Esophagus (tissue), 2 donors: Measurements from ENCODE around the gene HPS1. TPM values are rescaled to one million over a fixed set of nuclear protein-coding genes. Genes with fewer than 3 reads are reported as not detected.

Experiments
- H3K27ac ChIP-seq, 2 donors: one replicate each; pipeline ENCODE4 v1.5.1; 2013; ENCODE audit warnings: low read depth in 2 of 2, mild to moderate bottlenecking in 2 of 2, inconsistent platforms in 1 of 2, low read length in 1 of 2, moderate library complexity in 1 of 2
- H3K27me3 ChIP-seq, 2 donors: one replicate each; pipeline ENCODE4 v1.6.1; 2013; ENCODE audit warnings: low read length in 2 of 2, control low read depth in 1 of 2, mild to moderate bottlenecking in 1 of 2; ENCODE audit not compliant: insufficient read depth in 2 of 2, control insufficient read depth in 1 of 2
- H3K36me3 ChIP-seq, 2 donors: one replicate each; pipeline ENCODE4 v1.6.1; 2013; ENCODE audit warnings: low read length in 1 of 2; ENCODE audit not compliant: control insufficient read depth in 2 of 2, insufficient read depth in 2 of 2
- H3K4me1 ChIP-seq, 2 donors: one replicate each; pipeline ENCODE4 v1.6.1; 2013; ENCODE audit warnings: low read length in 1 of 2; ENCODE audit not compliant: control insufficient read depth in 2 of 2, insufficient read depth in 2 of 2
- H3K4me3 ChIP-seq, 2 donors: one replicate each; pipeline ENCODE4 v1.5.1; 2013; ENCODE audit warnings: low read length in 2 of 2, mild to moderate bottlenecking in 2 of 2, low read depth in 1 of 2, moderate library complexity in 1 of 2
- H3K9me3 ChIP-seq, 2 donors: one replicate each; pipeline ENCODE4 v1.6.1; 2013; ENCODE audit warnings: mild to moderate bottlenecking in 2 of 2, low read depth in 1 of 2, low read length in 1 of 2, moderate library complexity in 1 of 2; ENCODE audit not compliant: control insufficient read depth in 2 of 2, insufficient read depth in 1 of 2
- WGBS, 2 donors: extraction: QIAGEN DNeasy Blood & Tissue Kit; methylation state at CpG; one replicate each; pipeline ENCODE4 v1.1.7; 2013; 5-methylcytosine and 5-hydroxymethylcytosine counted together
- polyA plus RNA-seq, 2 donors: library from polyadenylated mRNA; stranded (reverse); fragments of 200-250 nt; gene quantifications; one replicate each; pipeline ENCODE4 v1.2.3, GENCODE V29; 2013
- donor health status: healthy with polysubstance abuse.
- donor health status: Bipolar disorder and iron deficiency.

HPS1 gene
- polyA plus RNA-seq, 2 donors: 20.4 to 24.6 TPM

- Histone ChIP-seq H3K36me3 (no peaks in the 10 kb centered on the region), H3K4me3 (no peak overlapping the region), H3K27me3 (no peaks in the 10 kb centered on the region), H3K4me1 (peaks cover 0 to 2% of the 10 kb centered on the region in 2 donors), H3K27ac (no peak overlapping the region), H3K9me3 (no peaks in the 10 kb centered on the region)
- WGBS, 2 donors: 93 to 94% methylated on average over 9 of the region's 9 CpGs
Measured at GRCh38 chr10:98397089-98397600, 49.6 kb downstream of the HPS1 start.

DNA sequence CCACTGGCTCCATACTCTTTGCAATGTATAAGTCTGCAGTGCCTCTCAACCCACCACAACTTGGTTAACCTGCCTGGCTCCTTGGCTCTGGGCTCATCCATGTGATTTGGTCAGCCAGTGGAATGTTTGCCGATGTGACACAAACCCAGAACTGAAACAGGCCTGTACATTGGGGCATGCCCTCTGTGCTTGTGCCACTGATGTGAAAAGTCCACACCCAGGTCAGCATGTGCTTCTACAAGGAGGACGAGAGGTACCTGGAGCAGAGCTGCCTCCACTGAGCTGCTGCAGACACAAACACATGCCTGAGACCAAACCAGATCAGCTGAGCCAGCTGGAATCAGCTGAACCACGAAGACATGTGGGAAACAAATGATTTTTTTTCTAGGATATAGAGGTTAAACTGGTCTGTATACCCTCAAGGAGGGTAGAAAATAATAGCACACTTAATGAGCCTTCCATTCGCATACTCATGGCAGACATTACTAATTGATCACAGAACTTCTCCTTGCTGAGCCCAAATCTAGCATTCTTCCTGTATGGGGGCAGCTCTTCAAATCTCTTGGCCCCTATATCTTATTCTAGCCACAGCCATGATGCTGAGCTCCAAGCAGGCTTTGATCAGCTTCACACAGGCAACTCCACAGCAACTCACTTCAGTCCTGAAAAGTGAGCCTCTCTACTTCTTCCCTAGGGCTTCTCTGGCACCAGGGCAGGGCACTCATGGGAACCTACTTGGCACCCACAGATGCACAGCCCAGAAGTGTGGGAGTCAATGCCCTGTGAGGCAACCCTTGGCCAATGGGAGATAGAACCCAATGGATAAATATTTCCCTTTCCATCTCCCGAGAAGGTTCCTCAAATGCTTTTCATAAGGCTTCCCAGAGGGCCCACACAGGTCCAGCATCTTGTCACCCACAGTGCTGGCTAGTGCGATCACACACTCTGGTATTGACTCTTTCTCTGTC is 50.4 kb downstream of the HPS1 start:
- H3K36me3 ChIP-seq: no peaks in the 10 kb centered on the region
- WGBS, 2 donors: 92% methylated on average over 6 of the region's 6 CpGs

GRCh38 chr10:98394851-98395440 is 51.8 kb downstream of the HPS1 start:
- Histone ChIP-seq H3K9me3 (no peaks in the 10 kb centered on the region), H3K27ac (no peak overlapping the region), H3K36me3 (no peaks in the 10 kb centered on the region), H3K4me3 (no peak overlapping the region), H3K27me3 (no peaks in the 10 kb centered on the region), H3K4me1 (peaks cover 0 to 4% of the 10 kb centered on the region in 2 donors)
- 68 to 80% methylated on average over 8 of the region's 8 CpGs for WGBS, 2 donors

More for the DNA sequence above, 50.4 kb downstream of the HPS1 start:
- Histone ChIP-seq H3K27me3 (no peaks in the 10 kb centered on the region), H3K27ac (no peak overlapping the region), H3K4me1 (peaks cover 0 to 4% of the 10 kb centered on the region in 2 donors), H3K9me3 (no peaks in the 10 kb centered on the region), H3K4me3 (no peak overlapping the region)

GRCh38 chr10:98391578-98391991 is 55.1 kb downstream of the HPS1 start:
- H3K4me1 ChIP-seq: peaks cover 0 to 4% of the 10 kb centered on the region in 2 donors
- no peaks in the 10 kb centered on the region for H3K9me3 ChIP-seq
- H3K27ac ChIP-seq: no peak overlapping the region
- WGBS, 2 donors: 37 to 52% methylated on average over 8 of the region's 8 CpGs
- no peak overlapping the region for H3K4me3 ChIP-seq
- no peaks in the 10 kb centered on the region for H3K36me3 ChIP-seq
- H3K27me3 ChIP-seq: no peaks in the 10 kb centered on the region

GRCh38 chr10:98391065-98391464 is 55.7 kb downstream of the HPS1 start:
- H3K27me3 ChIP-seq: no peaks in the 10 kb centered on the region
- H3K36me3 ChIP-seq: no peaks in the 10 kb centered on the region
- H3K27ac ChIP-seq: no peak overlapping the region
- no peak overlapping the region for H3K4me3 ChIP-seq
- 78 to 81% methylated on average over 7 of the region's 7 CpGs for WGBS, 2 donors
- peaks cover 0 to 4% of the 10 kb centered on the region in 2 donors for H3K4me1 ChIP-seq
- H3K9me3 ChIP-seq: no peaks in the 10 kb centered on the region

DNA sequence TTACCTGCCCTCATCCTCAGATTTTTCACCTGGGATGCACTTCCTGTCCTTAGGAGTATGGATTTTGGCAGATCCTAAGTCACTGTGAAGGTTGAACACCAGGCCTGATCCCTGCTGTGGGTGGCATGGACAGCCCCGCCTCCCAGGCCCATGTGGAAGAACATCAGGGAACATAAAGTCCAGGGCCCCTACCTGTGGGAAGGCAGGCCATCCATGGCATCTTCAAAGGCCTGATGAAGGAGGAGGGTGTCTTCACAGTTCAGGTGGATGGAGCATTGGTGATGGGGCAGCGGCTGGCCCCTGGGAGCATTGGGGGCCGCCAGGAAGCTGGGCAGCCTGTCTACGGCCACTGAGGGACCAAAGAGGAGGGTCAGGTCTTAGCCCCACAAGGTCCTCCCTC is 56.3 kb downstream of the HPS1 start:
- Histone ChIP-seq H3K27ac (no peak overlapping the region), H3K27me3 (no peaks in the 10 kb centered on the region), H3K36me3 (no peaks in the 10 kb centered on the region), H3K4me1 (peaks cover 0 to 4% of the 10 kb centered on the region in 2 donors), H3K4me3 (no peak overlapping the region), H3K9me3 (no peaks in the 10 kb centered on the region)
- 85 to 96% methylated on average over 4 of the region's 4 CpGs for WGBS, 2 donors

DNA sequence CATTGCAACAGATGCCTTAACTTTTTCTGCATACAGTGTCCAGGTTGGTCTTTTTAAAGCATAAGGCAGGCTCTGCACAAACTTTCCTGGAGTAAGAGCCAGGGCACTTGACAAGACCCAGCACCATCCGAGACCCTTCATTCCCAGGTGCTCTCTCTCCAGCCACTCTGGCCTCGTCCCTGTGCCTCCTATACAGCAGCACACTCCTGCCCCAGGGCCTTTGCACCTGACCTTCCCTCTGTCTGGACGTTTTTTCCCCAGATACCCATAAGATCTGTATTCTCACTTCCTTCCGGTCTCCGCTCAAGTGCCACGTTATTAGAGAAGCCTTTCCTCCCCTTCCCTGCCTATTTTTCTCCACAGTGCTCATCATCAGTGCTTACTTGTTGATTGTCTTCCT is 57.3 kb downstream of the HPS1 start:
- no peaks in the 10 kb centered on the region for H3K9me3 ChIP-seq
- H3K27me3 ChIP-seq: no peaks in the 10 kb centered on the region
- H3K4me1 ChIP-seq: peaks cover 0 to 4% of the 10 kb centered on the region in 2 donors
- 85 to 87% methylated on average over 6 of the region's 6 CpGs for WGBS, 2 donors
- H3K36me3 ChIP-seq: peaks cover 0 to 6% of the 10 kb centered on the region in 2 donors
- no peak overlapping the region for H3K4me3 ChIP-seq
- no peak overlapping the region for H3K27ac ChIP-seq

DNA sequence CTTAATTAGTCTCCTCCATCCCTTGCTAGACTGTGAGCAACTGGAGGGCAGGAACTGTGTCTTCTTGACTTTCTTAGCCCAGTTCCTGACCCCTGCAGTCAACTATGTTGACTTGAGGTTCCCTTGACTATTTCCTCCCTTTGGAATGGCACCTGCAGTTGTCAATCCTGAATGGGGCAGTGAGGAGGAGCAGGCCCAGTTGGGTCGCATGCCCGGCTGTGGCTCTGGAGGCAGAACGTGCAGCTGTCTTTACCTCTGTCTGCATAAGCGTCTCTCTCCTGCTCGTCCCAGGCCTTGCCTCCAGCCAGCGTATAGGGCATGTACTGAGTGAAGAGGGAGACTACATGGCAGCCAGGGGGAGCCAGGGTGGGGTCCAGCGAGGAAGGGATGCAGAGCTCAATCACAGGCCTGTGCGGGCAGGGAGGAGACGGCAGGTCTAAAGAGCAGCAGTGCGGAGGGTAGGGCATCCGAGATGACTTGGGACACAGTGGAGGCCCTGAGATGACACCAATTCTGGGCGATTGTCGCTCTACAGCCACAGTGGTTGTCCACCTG is 58.6 kb downstream of the HPS1 start:
- H3K4me1 ChIP-seq: peaks cover 0 to 4% of the 10 kb centered on the region in 2 donors
- H3K36me3 ChIP-seq: peaks cover 0 to 6% of the 10 kb centered on the region in 2 donors
- H3K9me3 ChIP-seq: no peaks in the 10 kb centered on the region
- H3K27me3 ChIP-seq: no peaks in the 10 kb centered on the region
- no peak overlapping the region for H3K27ac ChIP-seq
- no peak overlapping the region for H3K4me3 ChIP-seq
- WGBS, 2 donors: 93 to 94% methylated on average over 13 of the region's 13 CpGs

DNA sequence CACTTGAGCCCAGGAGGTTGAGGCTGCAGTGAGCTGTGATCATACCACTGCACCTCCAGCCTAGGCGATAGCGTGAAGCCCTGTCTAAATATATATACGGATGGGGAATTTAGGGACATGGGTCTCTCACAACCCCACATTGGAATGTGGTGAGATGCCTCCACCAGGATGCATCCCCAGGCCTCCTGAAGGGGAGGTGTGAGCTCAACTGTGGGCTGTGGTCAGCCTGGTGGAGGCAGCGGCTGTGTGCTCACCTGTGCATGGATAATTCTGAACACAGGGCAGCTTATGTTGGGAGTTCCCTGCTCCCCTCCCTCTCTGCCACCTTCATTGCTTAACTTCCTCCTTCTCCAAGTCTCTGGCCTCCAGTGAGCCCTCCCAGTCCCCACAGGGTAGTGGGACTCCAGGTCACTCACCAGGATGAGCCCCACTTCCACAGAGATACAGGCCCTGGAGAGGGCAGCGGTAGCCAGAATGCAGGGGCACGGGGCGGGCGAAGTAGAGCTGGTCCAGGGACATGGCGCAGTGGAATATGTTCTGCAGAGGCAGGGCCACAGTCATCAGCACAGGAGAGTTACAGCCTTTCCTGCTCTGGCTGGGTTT is 62.1 kb downstream of the HPS1 start:
- H3K27me3 ChIP-seq: no peaks in the 10 kb centered on the region
- no peaks in the 10 kb centered on the region for H3K4me1 ChIP-seq
- peaks cover 0 to 6% of the 10 kb centered on the region in 2 donors for H3K36me3 ChIP-seq
- no peaks in the 10 kb centered on the region for H3K9me3 ChIP-seq
- no peak overlapping the region for H3K27ac ChIP-seq
- 92 to 96% methylated on average over 9 of the region's 9 CpGs for WGBS, 2 donors
- H3K4me3 ChIP-seq: no peak overlapping the region
